Panc1 (cell line): ENCODE results near the gene APLF. TPM values are rescaled to one million over a fixed set of nuclear protein-coding genes. Genes with fewer than 3 reads are reported as not detected.

ENCODE experiments used
- ATAC-seq: fragments of 200-7000 bp; cut with Tn5 transposase; 2 replicates; pipeline ENCODE4 v1.9.1; 2020; ENCODE audit warnings: mild to moderate bottlenecking, moderate library complexity
- BruUV-seq: library from RNA; stranded (reverse); fragments of 400-500 nt; replicated peaks from 2 replicates; lab custom pipeline; 2021; lab: Mats Ljungman, UMichigan
- CTCF ChIA-PET: fragments of 300-600 bp; sonication (Branson Sonifier 250); formaldehyde crosslinking; loops from one replicate; lab custom pipeline; 2022; ENCODE audit warnings: antibody characterized with exemption; lab: Charles Lee
- POLR2A ChIA-PET: fragments of 300-600 bp; sonication (Branson Sonifier 250); formaldehyde crosslinking; loops from one replicate; lab custom pipeline; 2022; ENCODE audit warnings: antibody characterized with exemption; lab: Charles Lee
- DNase-seq: peaks from one replicate; pipeline ENCODE4 v3.0.0-alpha.2; 2010; ENCODE audit warnings: low read depth, low spot score
- H3K27ac ChIP-seq: 2 replicates; pipeline ENCODE4 v1.5.1; 2011; ENCODE audit warnings: mild to moderate bottlenecking, low read length, inconsistent platforms
- H3K27me3 ChIP-seq: fragments of 200-500 bp; sonication (Bioruptor generic); 2 replicates; pipeline ENCODE4 v1.6.0; 2014; ENCODE audit warnings: low read length, inconsistent platforms; ENCODE audit not compliant: control insufficient read depth, insufficient read depth
- H3K36me3 ChIP-seq: fragments of 200-500 bp; sonication (Bioruptor generic); 2 replicates; pipeline ENCODE4 v1.5.1; 2014; ENCODE audit warnings: inconsistent platforms, mild to moderate bottlenecking, low read length, moderate library complexity; ENCODE audit not compliant: control insufficient read depth, insufficient read depth
- H3K4me1 ChIP-seq: 2 replicates; pipeline ENCODE4 v1.5.1; 2011; ENCODE audit warnings: inconsistent platforms, mild to moderate bottlenecking, low read length, moderate library complexity; ENCODE audit not compliant: control insufficient read depth, insufficient read depth
- H3K4me3 ChIP-seq, 2 experiments: 2 replicates each; pipeline ENCODE4 v1.5.1; 2011 to 2012; ENCODE audit warnings: low read depth in 2 of 2, low read length in 2 of 2, mild to moderate bottlenecking in 2 of 2, inconsistent platforms in 1 of 2, moderate library complexity in 1 of 2
- H3K9me3 ChIP-seq: fragments of 200-500 bp; sonication (Bioruptor generic); 2 replicates; pipeline ENCODE4 v1.5.1; 2014; ENCODE audit warnings: low read depth, mild to moderate bottlenecking, inconsistent platforms, low read length, moderate library complexity; ENCODE audit not compliant: control insufficient read depth, insufficient read depth
- CTCF ChIP-seq: fragments of 450-650 bp; IDR thresholded peaks from 2 replicates; pipeline ENCODE4 v1.5.1; 2017; ENCODE audit warnings: mild to moderate bottlenecking
- POLR2AphosphoS5 ChIP-seq: IDR thresholded peaks from 2 replicates; pipeline ENCODE4 v1.6.1; 2012; ENCODE audit warnings: mild to moderate bottlenecking, low read depth, low read length, moderate library complexity
- REST ChIP-seq, 2 experiments: IDR thresholded peaks; 2 replicates each; pipeline ENCODE4 v1.6.1; 2011 to 2012; ENCODE audit warnings: low read depth in 2 of 2, control low read depth in 1 of 2, low read length in 1 of 2, mild to moderate bottlenecking in 1 of 2, moderate library complexity in 1 of 2; ENCODE audit not compliant: insufficient read depth in 1 of 2
- SIN3A ChIP-seq: IDR thresholded peaks from 2 replicates; pipeline ENCODE4 v1.6.1; 2012; ENCODE audit warnings: low read depth, mild to moderate bottlenecking, low read length, moderate library complexity, borderline replicate concordance; ENCODE audit not compliant: insufficient read depth
- TCF7L2 ChIP-seq: IDR thresholded peaks from 2 replicates; pipeline ENCODE4 v1.6.1; 2011; ENCODE audit warnings: mild to moderate bottlenecking, low read depth, low read length, inconsistent platforms
- in situ Hi-C: cut with HindIII; loops from 2 replicates; pipeline ENCODE4 v1.10.0; 2016; ENCODE audit warnings: low sequenced_read_pairs, low pct_unique_long_range_greater_than_20kb
- intact Hi-C: fragments of 100-400 bp; cut with micrococcal nuclease; formaldehyde crosslinking; loops from one replicate; pipeline ENCODE4 v1.10.0; 2022; ENCODE audit not compliant: unreplicated experiment
- total RNA-seq: library from RNA; stranded (reverse); gene quantifications from one replicate; pipeline ENCODE4 v1.2.1, GENCODE V29; 2021; ENCODE audit not compliant: unreplicated experiment

APLF gene
- total RNA-seq, 1 experiment from 2014 or later: 2.6 TPM

GRCh38 chr2:68428126-68428525 is 39.3 kb upstream of the APLF start:
- no TSS peak for BruUV-seq
- Histone ChIP-seq H3K27me3 (no peaks in the 10 kb centered on the region; the same call in 1 of the 2 replicates), H3K9me3 (no peaks in the 10 kb centered on the region), H3K27ac (no peak overlapping the region), H3K4me3 (no peak overlapping the region), H3K36me3 (no peaks in the 10 kb centered on the region), H3K4me1 (no peaks in the 10 kb centered on the region)
- in situ Hi-C loops: no loop called here
- intact Hi-C loops: no loop called here
- DNase-seq (no peak), ATAC-seq (no peak)
- TF ChIP-seq REST (IDR thresholded peaks at IDR 0.05; ENCODE audit: insufficient read depth in 1 of 2, low read depth in 2 of 2, low read length in 1 of 2) (no peak), SIN3A (no peak), CTCF (no peak), POLR2AphosphoS5 (no peak), TCF7L2 (no peak)
- CTCF ChIA-PET: no interaction called here
- POLR2A ChIA-PET: no interaction called here

GRCh38 chr2:68428746-68429145 is 38.6 kb upstream of the APLF start:
- POLR2A ChIA-PET: no interaction called here

More at GRCh38 chr2:68428746-68429145, 38.6 kb upstream of the APLF start:
- no TSS peak for BruUV-seq
- no peaks in the 10 kb centered on the region for H3K9me3 ChIP-seq
- no peak overlapping the region for H3K4me3 ChIP-seq
- no peaks in the 10 kb centered on the region; the same call in 1 of the 2 replicates for H3K27me3 ChIP-seq
- TF ChIP-seq CTCF: no peak
- TF ChIP-seq TCF7L2: no peak
- TF ChIP-seq SIN3A: no peak
- TF ChIP-seq REST (IDR thresholded peaks at IDR 0.05; ENCODE audit: insufficient read depth in 1 of 2, low read depth in 2 of 2, low read length in 1 of 2): no peak
- TF ChIP-seq POLR2AphosphoS5: no peak
- H3K4me1 ChIP-seq: no peaks in the 10 kb centered on the region
- intact Hi-C loops: no loop called here
- H3K27ac ChIP-seq: no peak overlapping the region
- DNase-seq (no peak), ATAC-seq (no peak)
- CTCF ChIA-PET: no interaction called here
- in situ Hi-C loops: no loop called here
- H3K36me3 ChIP-seq: no peaks in the 10 kb centered on the region
